Colonic mucosa (tissue), 4 donors: ENCODE measurements around the gene SPAG6. TPM values are rescaled to one million over a fixed set of nuclear protein-coding genes. Genes with fewer than 3 reads are reported as not detected.

Source experiments
- DNase-seq: peaks from one replicate; pipeline ENCODE4 v3.0.0-alpha.2; 2020
- H3K27ac ChIP-seq: fragments of 200-600 bp; one replicate; pipeline ENCODE4 v1.8.0; 2021
- H3K27me3 ChIP-seq: fragments of 200-600 bp; one replicate; pipeline ENCODE4 v1.8.0; 2021
- H3K36me3 ChIP-seq: fragments of 200-600 bp; one replicate; pipeline ENCODE4 v1.8.0; 2021
- H3K4me1 ChIP-seq: fragments of 200-600 bp; one replicate; pipeline ENCODE4 v1.8.0; 2021; ENCODE audit warnings: mild to moderate bottlenecking
- H3K4me3 ChIP-seq: fragments of 200-600 bp; one replicate; pipeline ENCODE4 v1.8.0; 2021
- H3K9ac ChIP-seq, 2 donors: one replicate each; pipeline ENCODE4 v1.7.0; 2013; ENCODE audit warnings: control low read depth in 2 of 2, low read depth in 2 of 2, low read length in 2 of 2
- H3K9me3 ChIP-seq: fragments of 200-600 bp; one replicate; pipeline ENCODE4 v1.8.0; 2021
- CTCF ChIP-seq: fragments of 200-600 bp; IDR thresholded peaks from one replicate; pipeline ENCODE4 v1.8.0; 2022; ENCODE audit warnings: antibody characterized with exemption, mild to moderate bottlenecking
- intact Hi-C: fragments of 100-400 bp; cut with DNase I; formaldehyde crosslinking; loops from one replicate; pipeline ENCODE4 v1.14.1; 2022
- total RNA-seq, 2 donors: library from RNA; stranded (reverse); fragmentation: NEBNext Ultra II Directional in 1 of 2; extraction: Animal tissue kit (Norgen Biotek cat#: 25700) in 1 of 2; gene quantifications; one replicate each; pipeline ENCODE4 v1.2.1, GENCODE V29; 2021
- donor health status: healthy.
- donor health status: DM: no; HTN: no; CAD: no.
- donor health status: DM: no; HTN: no; CAD: no.

The SPAG6 gene
- total RNA-seq, 2 donors from 2014 or later, result not detected

- no peaks in the 10 kb centered on the region for H3K36me3 ChIP-seq
- no peaks in the 10 kb centered on the region for H3K4me1 ChIP-seq
- intact Hi-C loops, result no loop called here
- H3K9me3 ChIP-seq, result no peaks in the 10 kb centered on the region
- no peak overlapping the region for H3K4me3 ChIP-seq
- H3K9ac ChIP-seq, result no peak overlapping the region
- no peaks in the 10 kb centered on the region for H3K27me3 ChIP-seq
- TF ChIP-seq CTCF, result no peak
- DNase-seq, result no peak
- no peak overlapping the region for H3K27ac ChIP-seq
Observed at GRCh38 chr10:22365644-22366434, 20.5 kb downstream of the SPAG6 start.

DNA sequence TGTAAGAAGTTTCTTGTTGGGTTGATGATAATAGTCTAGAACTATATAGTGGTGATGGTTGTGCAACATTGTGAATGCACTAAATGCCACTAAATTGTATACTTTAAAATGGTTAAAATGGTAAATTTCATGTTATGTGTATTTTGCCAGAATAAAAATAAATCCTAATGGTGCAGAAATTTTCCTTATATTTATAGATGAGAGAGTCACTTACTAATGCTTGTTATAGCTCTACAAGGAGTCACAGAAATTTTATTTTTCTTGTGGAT, 21.1 kb downstream of the SPAG6 start:
- Histone ChIP-seq H3K9me3 (no peaks in the 10 kb centered on the region), H3K27ac (no peak overlapping the region), H3K36me3 (no peaks in the 10 kb centered on the region), H3K4me1 (no peaks in the 10 kb centered on the region), H3K4me3 (no peak overlapping the region), H3K27me3 (no peaks in the 10 kb centered on the region), H3K9ac (no peak overlapping the region)
- intact Hi-C loops, result no loop called here
- no peak for TF ChIP-seq CTCF
- no peak for DNase-seq

DNA sequence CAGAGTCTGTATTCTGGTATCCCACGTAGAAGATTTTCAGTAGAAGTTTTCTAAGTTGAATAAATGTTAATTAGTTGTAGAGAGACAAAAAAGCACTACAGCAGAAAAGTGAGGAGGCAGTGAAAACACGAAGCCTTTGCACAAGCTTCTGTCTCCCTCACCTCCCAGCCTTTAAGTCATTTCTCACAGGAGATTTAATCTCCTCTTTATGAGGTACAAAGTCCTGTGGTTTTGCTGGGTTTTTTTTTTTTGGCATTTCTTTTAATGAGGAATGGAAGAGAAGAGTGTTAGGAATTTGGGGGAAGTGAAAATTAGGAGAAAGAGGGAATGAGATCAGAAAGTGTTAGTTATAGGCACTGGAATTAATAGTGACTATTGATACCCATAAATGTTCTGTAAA, 21.5 kb downstream of the SPAG6 start:
- H3K9me3 ChIP-seq, result no peaks in the 10 kb centered on the region
- H3K27ac ChIP-seq, result no peak overlapping the region
- H3K4me1 ChIP-seq, result no peaks in the 10 kb centered on the region
- no peak overlapping the region for H3K9ac ChIP-seq
- no peaks in the 10 kb centered on the region for H3K27me3 ChIP-seq
- H3K36me3 ChIP-seq, result no peaks in the 10 kb centered on the region
- H3K4me3 ChIP-seq, result no peak overlapping the region
- TF ChIP-seq CTCF, result no peak
- no peak for DNase-seq
- intact Hi-C loops, result no loop called here

DNA sequence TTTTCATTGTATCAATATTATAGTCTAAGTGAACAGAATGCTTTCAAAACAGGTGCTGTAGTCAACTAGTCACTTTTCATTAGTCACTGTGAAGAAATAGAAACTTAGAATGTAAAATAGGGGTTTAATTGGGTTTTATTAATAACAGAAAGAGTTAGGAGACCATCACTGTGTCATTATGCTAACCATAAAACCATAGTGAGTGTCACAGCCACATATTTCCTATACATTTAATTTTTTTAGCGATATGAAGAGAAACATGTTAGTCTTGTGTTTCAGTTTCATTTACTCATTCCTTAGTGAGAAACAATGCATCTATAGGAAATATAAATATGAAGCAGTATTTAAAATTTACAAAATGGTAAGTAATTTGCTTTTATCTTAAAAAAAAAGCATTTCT, 22.2 kb downstream of the SPAG6 start:
- no peak overlapping the region for H3K27ac ChIP-seq
- H3K27me3 ChIP-seq, result no peaks in the 10 kb centered on the region
- H3K36me3 ChIP-seq, result no peaks in the 10 kb centered on the region
- no peak for TF ChIP-seq CTCF
- intact Hi-C loops, result no loop called here
- no peak overlapping the region for H3K4me3 ChIP-seq
- H3K9ac ChIP-seq, result no peak overlapping the region
- no peaks in the 10 kb centered on the region for H3K4me1 ChIP-seq
- no peaks in the 10 kb centered on the region for H3K9me3 ChIP-seq
- no peak for DNase-seq

DNA sequence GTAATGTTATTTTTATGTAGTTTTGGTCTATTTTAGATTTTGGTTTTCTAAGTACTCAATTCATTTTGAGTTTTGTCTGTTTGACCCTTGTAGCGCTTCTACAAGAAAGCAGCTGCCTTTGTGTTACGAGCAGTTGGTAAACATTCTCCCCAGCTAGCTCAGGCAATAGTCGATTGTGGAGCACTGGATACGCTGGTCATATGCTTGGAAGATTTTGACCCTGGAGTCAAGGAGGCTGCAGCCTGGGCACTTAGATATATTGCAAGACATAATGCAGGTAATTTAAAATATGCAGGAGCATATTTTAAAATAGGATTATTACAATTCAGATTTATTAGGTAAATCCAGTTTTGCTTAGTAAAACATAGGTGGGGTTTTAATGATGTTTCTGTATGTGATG, 23.1 kb downstream of the SPAG6 start:
- intact Hi-C loops, result no loop called here
- H3K4me1 ChIP-seq, result no peaks in the 10 kb centered on the region
- TF ChIP-seq CTCF, result no peak

More for the DNA sequence above, 23.1 kb downstream of the SPAG6 start:
- Histone ChIP-seq H3K27ac (no peak overlapping the region), H3K36me3 (no peaks in the 10 kb centered on the region), H3K9me3 (no peaks in the 10 kb centered on the region), H3K9ac (no peak overlapping the region), H3K27me3 (no peaks in the 10 kb centered on the region), H3K4me3 (no peak overlapping the region)
- no peak for DNase-seq
